OCI-LY7 (cell line): Measurements from ENCODE around the gene NR3C1. TPM values are rescaled to one million over a fixed set of nuclear protein-coding genes. Genes with fewer than 3 reads are reported as not detected.

Experiments used
- BruUV-seq: library from RNA; stranded (reverse); fragments of 400-500 nt; replicated peaks from 2 replicates; lab custom pipeline; 2021; lab: Mats Ljungman, UMichigan
- CTCF ChIA-PET: fragments of 300-600 bp; sonication (Branson Sonifier 250); formaldehyde crosslinking; loops from one replicate; lab custom pipeline; 2022; ENCODE audit warnings: antibody characterized with exemption; ENCODE audit not compliant: unreplicated experiment; lab: Charles Lee
- POLR2A ChIA-PET: fragments of 300-600 bp; sonication (Branson Sonifier 250); formaldehyde crosslinking; loops from one replicate; lab custom pipeline; 2022; ENCODE audit warnings: antibody characterized with exemption; lab: Charles Lee
- DNase-seq: peaks from one replicate; pipeline ENCODE4 v3.0.0-alpha.2; 2015; ENCODE audit warnings: low spot score
- H2AFZ ChIP-seq: fragments of 200-600 bp; sonication (generic), shearing (Covaris generic); 2 replicates; pipeline ENCODE4 v1.6.1; 2014; ENCODE audit warnings: mild to moderate bottlenecking, antibody characterized with exemption, low read length, moderate library complexity
- H3K27ac ChIP-seq: fragments of 200-600 bp; sonication (generic); 2 replicates; pipeline ENCODE4 v1.5.1; 2014; ENCODE audit warnings: mixed run types, low read depth, mild to moderate bottlenecking, moderate library complexity, low read length, inconsistent platforms; ENCODE audit not compliant: poor library complexity, severe bottlenecking
- H3K36me3 ChIP-seq: fragments of 200-600 bp; sonication (generic); 2 replicates; pipeline ENCODE4 v1.6.1; 2014; ENCODE audit warnings: mild to moderate bottlenecking, antibody characterized with exemption, low read length, moderate library complexity, mixed read lengths; ENCODE audit not compliant: insufficient read depth
- H3K4me1 ChIP-seq: fragments of 200-600 bp; sonication (generic); 2 replicates; pipeline ENCODE4 v1.5.1; 2014; ENCODE audit warnings: mild to moderate bottlenecking, low read length; ENCODE audit not compliant: insufficient read depth, poor library complexity, severe bottlenecking
- H3K4me2 ChIP-seq: fragments of 200-600 bp; sonication (generic); 2 replicates; pipeline ENCODE4 v1.6.1; 2014; ENCODE audit warnings: mild to moderate bottlenecking, low read length
- H3K4me3 ChIP-seq: fragments of 200-600 bp; sonication (generic); 2 replicates; pipeline ENCODE4 v1.5.1; 2014; ENCODE audit warnings: mild to moderate bottlenecking, low read depth, low read length; ENCODE audit not compliant: poor library complexity, severe bottlenecking
- H3K79me2 ChIP-seq: fragments of 200-600 bp; sonication (generic); 2 replicates; pipeline ENCODE4 v1.6.1; 2016; ENCODE audit warnings: low read depth, mild to moderate bottlenecking, low read length, moderate library complexity, mixed read lengths; ENCODE audit not compliant: insufficient read depth
- H3K9me2 ChIP-seq: fragments of 200-600 bp; sonication (generic); 2 replicates; pipeline ENCODE4 v1.6.1; 2016; ENCODE audit warnings: mild to moderate bottlenecking, low read length, mixed read lengths; ENCODE audit not compliant: insufficient read depth
- H3K9me3 ChIP-seq: fragments of 200-600 bp; sonication (generic); 2 replicates; pipeline ENCODE4 v1.6.1; 2014; ENCODE audit warnings: mild to moderate bottlenecking, mixed run types, low read length, mixed read lengths
- H4K20me1 ChIP-seq: fragments of 200-600 bp; sonication (generic); 2 replicates; pipeline ENCODE4 v1.6.1; 2014; ENCODE audit warnings: mild to moderate bottlenecking, antibody characterized with exemption, low read length, moderate library complexity, mixed read lengths; ENCODE audit not compliant: insufficient read depth
- CTCF ChIP-seq: fragments of 200-600 bp; sonication (generic); conservative IDR thresholded peaks from 2 replicates; pipeline ENCODE4 v1.5.1; 2014; ENCODE audit warnings: mild to moderate bottlenecking, antibody characterized with exemption, low read length, moderate library complexity, mixed read lengths
- EZH2phosphoT487 ChIP-seq: fragments of 200-600 bp; sonication (generic); IDR thresholded peaks from 2 replicates; pipeline ENCODE4 v1.6.1; 2018; ENCODE audit warnings: low read depth, borderline replicate concordance, mild to moderate bottlenecking, mixed run types, antibody characterized with exemption, low read length, moderate library complexity, mixed read lengths
- intact Hi-C: fragments of 100-400 bp; cut with micrococcal nuclease; formaldehyde crosslinking; loops from one replicate; pipeline ENCODE4 v1.10.0; 2022; ENCODE audit not compliant: unreplicated experiment
- total RNA-seq, 2 experiments: library from RNA; depleted of rRNA in 1 of 2; stranded (reverse); fragments of >200 nt in 1 of 2; shearing (Covaris generic) in 1 of 2; gene quantifications; 2 replicates each; pipeline ENCODE4 v1.2.3, GENCODE V29; 2014 to 2022

The NR3C1 gene
- total RNA-seq, 2 experiments from 2014 or later = 45.6 to 106 TPM

GRCh38 chr5:143338658-143339366 lies 64.7 kb downstream of the NR3C1 start:
- Histone ChIP-seq H2AFZ (no peak overlapping the region), H3K4me1 (no peaks in the 10 kb centered on the region), H4K20me1 (no peaks in the 10 kb centered on the region), H3K36me3 (peaks cover 29% of the 10 kb centered on the region), H3K9me2 (no peaks in the 10 kb centered on the region), H3K4me2 (no peak overlapping the region), H3K9me3 (no peaks in the 10 kb centered on the region), H3K79me2 (peaks cover 87% of the 10 kb centered on the region), H3K4me3 (no peak overlapping the region), H3K27ac (no peak overlapping the region)
- POLR2A ChIA-PET = interaction anchor here (0.6 to 2.7 kb wide), 8 partner anchors 9 to 996 kb away, joined by 3 to 12 read pairs (median 3); no protein-coding TSS in a partner anchor
- DNase-seq = no peak
- BruUV-seq = no TSS peak
- TF ChIP-seq EZH2phosphoT487 = no peak
- no peak for TF ChIP-seq CTCF
- CTCF ChIA-PET = no interaction called here
- intact Hi-C loops = no loop called here

GRCh38 chr5:143337946-143338345 lies 65.5 kb downstream of the NR3C1 start:
- intact Hi-C loops = no loop called here
- no peak overlapping the region for H3K4me3 ChIP-seq
- no peaks in the 10 kb centered on the region for H4K20me1 ChIP-seq
- H3K27ac ChIP-seq = no peak overlapping the region
- H3K4me2 ChIP-seq = no peak overlapping the region
- TF ChIP-seq CTCF (no peak), EZH2phosphoT487 (no peak)
- ChIA-PET CTCF (no interaction called here), POLR2A (interaction anchor here (0.6 to 2.7 kb wide), 3 partner anchors 10 to 997 kb away, joined by 3 to 12 read pairs (median 4); no protein-coding TSS in a partner anchor)
- H3K36me3 ChIP-seq = peaks cover 29% of the 10 kb centered on the region
- H3K9me2 ChIP-seq = no peaks in the 10 kb centered on the region
- no peak for DNase-seq
- no TSS peak for BruUV-seq
- no peak overlapping the region for H2AFZ ChIP-seq
- H3K9me3 ChIP-seq = no peaks in the 10 kb centered on the region
- no peaks in the 10 kb centered on the region for H3K4me1 ChIP-seq
- H3K79me2 ChIP-seq = peaks cover 78% of the 10 kb centered on the region

DNA sequence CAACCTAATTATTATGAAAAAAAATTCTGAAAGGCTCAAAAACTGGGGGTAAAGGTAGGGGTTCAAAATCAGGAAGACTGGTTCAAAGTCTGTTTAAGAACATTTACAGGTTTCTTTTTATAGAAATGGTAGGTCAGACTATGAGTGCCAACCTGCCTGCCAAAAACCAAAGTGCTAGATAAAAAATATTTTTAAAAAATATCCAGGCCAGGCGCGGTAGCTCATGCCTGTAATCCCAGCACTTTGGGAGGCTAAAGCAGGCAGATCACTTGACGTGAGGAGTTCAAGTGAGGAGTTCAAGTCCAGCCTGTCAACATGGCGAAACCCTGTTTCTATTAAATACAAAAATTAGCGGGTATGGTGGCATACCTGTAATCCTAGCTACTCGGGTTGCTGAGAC lies 67.0 kb downstream of the NR3C1 start:
- no peaks in the 10 kb centered on the region for H3K9me2 ChIP-seq
- no peak overlapping the region for H3K4me2 ChIP-seq
- no peak for DNase-seq
- no TSS peak for BruUV-seq
- H3K79me2 ChIP-seq = peaks cover 64% of the 10 kb centered on the region
- H4K20me1 ChIP-seq = no peaks in the 10 kb centered on the region
- peaks cover 35% of the 10 kb centered on the region for H3K36me3 ChIP-seq
- CTCF ChIA-PET = no interaction called here
- H3K27ac ChIP-seq = no peak overlapping the region
- no peak for TF ChIP-seq EZH2phosphoT487
- H3K4me1 ChIP-seq = peaks cover 6% of the 10 kb centered on the region
- H3K9me3 ChIP-seq = no peaks in the 10 kb centered on the region
- H3K4me3 ChIP-seq = no peak overlapping the region
- intact Hi-C loops = no loop called here
- H2AFZ ChIP-seq = no peak overlapping the region
- POLR2A ChIA-PET = interaction anchor here (1.3 to 1.7 kb wide), 3 partner anchors 13 to 25 kb away, joined by 5 to 7 read pairs (median 5); no protein-coding TSS in a partner anchor
